Panc1 (cell line): ENCODE data around the gene FAM193A.

Experiments
- CTCF ChIP-seq: fragments of 450-650 bp; IDR thresholded peaks from 2 replicates; pipeline ENCODE4 v1.5.1; 2017; ENCODE audit warnings: mild to moderate bottlenecking
- SIN3A ChIP-seq: IDR thresholded peaks from 2 replicates; pipeline ENCODE4 v1.6.1; 2012; ENCODE audit warnings: low read depth, mild to moderate bottlenecking, low read length, moderate library complexity, borderline replicate concordance; ENCODE audit not compliant: insufficient read depth

GRCh38 chr4:2688697-2689096 is 152.2 kb downstream of the FAM193A start:
- no peak for TF ChIP-seq SIN3A
- no peak for TF ChIP-seq CTCF
